ENCODE results near the gene KIF7.
"Not testable (repeated sequence)": the region's sequence is repeated elsewhere in the genome, so short reads cannot be mapped to it uniquely, and the experiment has no call there.

Gene KIF7

GRCh38 chr15:89629829-89630228 lies 25.4 kb downstream of the KIF7 start:
- Histone ChIP-seq H3K27ac (no peak overlapping the region), H3K4me3 (no peak overlapping the region)

- Histone ChIP-seq H3K27ac (no peak overlapping the region), H3K4me3 (no peak overlapping the region)
Measured at GRCh38 chr15:89628806-89629715, 26.2 kb downstream of the KIF7 start.

GRCh38 chr15:89628301-89628700 lies 27.0 kb downstream of the KIF7 start:
- no peak overlapping the region for H3K4me3 ChIP-seq
- no peak overlapping the region for H3K27ac ChIP-seq

GRCh38 chr15:89627256-89627970 lies 27.9 kb downstream of the KIF7 start:
- H3K4me3 ChIP-seq: no peak overlapping the region
- no peak overlapping the region for H3K27ac ChIP-seq

- Histone ChIP-seq H3K4me3 (no peak overlapping the region), H3K27ac (no peak overlapping the region)
Measured at GRCh38 chr15:89625716-89626115, 29.6 kb downstream of the KIF7 start.

GRCh38 chr15:89623165-89623564 lies 32.1 kb downstream of the KIF7 start:
- no peak overlapping the region for H3K4me3 ChIP-seq
- H3K27ac ChIP-seq: no peak overlapping the region

GRCh38 chr15:89621547-89621946 lies 33.7 kb downstream of the KIF7 start:
- Histone ChIP-seq H3K27ac (no peak overlapping the region), H3K4me3 (no peak overlapping the region)

GRCh38 chr15:89616228-89616627 lies 39.0 kb downstream of the KIF7 start:
- Histone ChIP-seq H3K27ac (no peak overlapping the region), H3K4me3 (no peak overlapping the region)

GRCh38 chr15:89615135-89615534 lies 40.1 kb downstream of the KIF7 start:
- no peak overlapping the region for H3K4me3 ChIP-seq
- no peak overlapping the region for H3K27ac ChIP-seq

- Histone ChIP-seq H3K27ac (no peak overlapping the region), H3K4me3 (no peak overlapping the region)
Measured at GRCh38 chr15:89614164-89614563, 41.1 kb downstream of the KIF7 start.

GRCh38 chr15:89613031-89613430 lies 42.2 kb downstream of the KIF7 start:
- no peak overlapping the region for H3K27ac ChIP-seq

GRCh38 chr15:89611317-89611716 lies 44.0 kb downstream of the KIF7 start:
- Histone ChIP-seq H3K27ac (no peak overlapping the region), H3K4me3 (no peak overlapping the region)

More at GRCh38 chr15:89613031-89613430, 42.2 kb downstream of the KIF7 start:
- no peak overlapping the region for H3K4me3 ChIP-seq

- Histone ChIP-seq H3K27ac (no peak overlapping the region), H3K4me3 (no peak overlapping the region)
Measured at GRCh38 chr15:89599021-89599420, 56.2 kb downstream of the KIF7 start.

GRCh38 chr15:89593018-89593417 lies 62.2 kb downstream of the KIF7 start:
- Histone ChIP-seq H3K27ac (no peak overlapping the region), H3K4me3 (no peak overlapping the region)

- no peak overlapping the region for H3K4me3 ChIP-seq
- no peak overlapping the region for H3K27ac ChIP-seq
Measured at GRCh38 chr15:89591834-89592233, 63.4 kb downstream of the KIF7 start.

GRCh38 chr15:89587955-89588354 lies 67.3 kb downstream of the KIF7 start:
- no peak overlapping the region for H3K4me3 ChIP-seq
- H3K27ac ChIP-seq: no peak overlapping the region

- no peak overlapping the region for H3K4me3 ChIP-seq
- H3K27ac ChIP-seq: no peak overlapping the region
Measured at GRCh38 chr15:89586651-89587050, 68.6 kb downstream of the KIF7 start.

- not testable (repeated sequence) for H3K4me3 ChIP-seq, H3K27ac ChIP-seq
Measured at GRCh38 chr15:89580747-89581146, 74.5 kb downstream of the KIF7 start.

- no peak overlapping the region for H3K27ac ChIP-seq
- no peak overlapping the region for H3K4me3 ChIP-seq
Measured at GRCh38 chr15:89578146-89578545, 77.1 kb downstream of the KIF7 start.
